OCI-LY7 (cell line): Measurements from ENCODE around the gene GRIA1. TPM values are rescaled to one million over a fixed set of nuclear protein-coding genes. Genes with fewer than 3 reads are reported as not detected.
"Not testable (repeated sequence)": the region's sequence is repeated elsewhere in the genome, so short reads cannot be mapped to it uniquely, and the experiment has no call there.

Experiments
- BruUV-seq: library from RNA; stranded (reverse); fragments of 400-500 nt; replicated peaks from 2 replicates; lab custom pipeline; 2021; lab: Mats Ljungman, UMichigan
- CTCF ChIA-PET: fragments of 300-600 bp; sonication (Branson Sonifier 250); formaldehyde crosslinking; loops from one replicate; lab custom pipeline; 2022; ENCODE audit warnings: antibody characterized with exemption; ENCODE audit not compliant: unreplicated experiment; lab: Charles Lee
- POLR2A ChIA-PET: fragments of 300-600 bp; sonication (Branson Sonifier 250); formaldehyde crosslinking; loops from one replicate; lab custom pipeline; 2022; ENCODE audit warnings: antibody characterized with exemption; lab: Charles Lee
- DNase-seq: peaks from one replicate; pipeline ENCODE4 v3.0.0-alpha.2; 2015; ENCODE audit warnings: low spot score
- H2AFZ ChIP-seq: fragments of 200-600 bp; sonication (generic), shearing (Covaris generic); 2 replicates; pipeline ENCODE4 v1.6.1; 2014; ENCODE audit warnings: mild to moderate bottlenecking, antibody characterized with exemption, low read length, moderate library complexity
- H3K27ac ChIP-seq: fragments of 200-600 bp; sonication (generic); 2 replicates; pipeline ENCODE4 v1.5.1; 2014; ENCODE audit warnings: mixed run types, low read depth, mild to moderate bottlenecking, moderate library complexity, low read length, inconsistent platforms; ENCODE audit not compliant: poor library complexity, severe bottlenecking
- H3K36me3 ChIP-seq: fragments of 200-600 bp; sonication (generic); 2 replicates; pipeline ENCODE4 v1.6.1; 2014; ENCODE audit warnings: mild to moderate bottlenecking, antibody characterized with exemption, low read length, moderate library complexity, mixed read lengths; ENCODE audit not compliant: insufficient read depth
- H3K4me1 ChIP-seq: fragments of 200-600 bp; sonication (generic); 2 replicates; pipeline ENCODE4 v1.5.1; 2014; ENCODE audit warnings: mild to moderate bottlenecking, low read length; ENCODE audit not compliant: insufficient read depth, poor library complexity, severe bottlenecking
- H3K4me2 ChIP-seq: fragments of 200-600 bp; sonication (generic); 2 replicates; pipeline ENCODE4 v1.6.1; 2014; ENCODE audit warnings: mild to moderate bottlenecking, low read length
- H3K4me3 ChIP-seq: fragments of 200-600 bp; sonication (generic); 2 replicates; pipeline ENCODE4 v1.5.1; 2014; ENCODE audit warnings: mild to moderate bottlenecking, low read depth, low read length; ENCODE audit not compliant: poor library complexity, severe bottlenecking
- H3K79me2 ChIP-seq: fragments of 200-600 bp; sonication (generic); 2 replicates; pipeline ENCODE4 v1.6.1; 2016; ENCODE audit warnings: low read depth, mild to moderate bottlenecking, low read length, moderate library complexity, mixed read lengths; ENCODE audit not compliant: insufficient read depth
- H3K9me2 ChIP-seq: fragments of 200-600 bp; sonication (generic); 2 replicates; pipeline ENCODE4 v1.6.1; 2016; ENCODE audit warnings: mild to moderate bottlenecking, low read length, mixed read lengths; ENCODE audit not compliant: insufficient read depth
- H3K9me3 ChIP-seq: fragments of 200-600 bp; sonication (generic); 2 replicates; pipeline ENCODE4 v1.6.1; 2014; ENCODE audit warnings: mild to moderate bottlenecking, mixed run types, low read length, mixed read lengths
- H4K20me1 ChIP-seq: fragments of 200-600 bp; sonication (generic); 2 replicates; pipeline ENCODE4 v1.6.1; 2014; ENCODE audit warnings: mild to moderate bottlenecking, antibody characterized with exemption, low read length, moderate library complexity, mixed read lengths; ENCODE audit not compliant: insufficient read depth
- CTCF ChIP-seq: fragments of 200-600 bp; sonication (generic); conservative IDR thresholded peaks from 2 replicates; pipeline ENCODE4 v1.5.1; 2014; ENCODE audit warnings: mild to moderate bottlenecking, antibody characterized with exemption, low read length, moderate library complexity, mixed read lengths
- EZH2phosphoT487 ChIP-seq: fragments of 200-600 bp; sonication (generic); IDR thresholded peaks from 2 replicates; pipeline ENCODE4 v1.6.1; 2018; ENCODE audit warnings: low read depth, borderline replicate concordance, mild to moderate bottlenecking, mixed run types, antibody characterized with exemption, low read length, moderate library complexity, mixed read lengths
- intact Hi-C: fragments of 100-400 bp; cut with micrococcal nuclease; formaldehyde crosslinking; loops from one replicate; pipeline ENCODE4 v1.10.0; 2022; ENCODE audit not compliant: unreplicated experiment
- total RNA-seq, 2 experiments: library from RNA; depleted of rRNA in 1 of 2; stranded (reverse); fragments of >200 nt in 1 of 2; shearing (Covaris generic) in 1 of 2; gene quantifications; 2 replicates each; pipeline ENCODE4 v1.2.3, GENCODE V29; 2014 to 2022

Gene GRIA1
- total RNA-seq, 2 experiments from 2014 or later = not detected

DNA sequence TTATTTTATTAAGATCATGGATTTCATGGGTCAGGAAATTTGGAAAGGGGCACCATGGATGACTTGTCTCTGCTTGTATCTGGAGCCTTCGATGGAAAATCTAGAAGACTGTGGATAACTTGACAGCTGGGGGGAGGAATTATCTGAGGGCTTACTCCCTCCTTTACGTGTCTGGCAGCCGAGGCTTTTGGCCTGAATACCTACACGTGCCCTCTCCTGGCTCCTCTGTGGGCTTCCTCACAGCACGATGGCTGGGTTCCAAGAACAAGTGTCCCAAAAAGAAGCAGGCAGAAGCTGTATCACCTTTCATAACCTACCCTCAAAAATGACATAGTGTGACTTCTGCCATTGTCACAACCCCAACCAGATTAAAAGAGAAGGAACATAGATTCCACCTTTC lies 228.9 kb downstream of the GRIA1 start:
- DNase-seq = no peak
- no peaks in the 10 kb centered on the region for H4K20me1 ChIP-seq
- ChIA-PET CTCF (no interaction called here), POLR2A (no interaction called here)
- H3K9me3 ChIP-seq = no peaks in the 10 kb centered on the region
- H3K4me1 ChIP-seq = no peaks in the 10 kb centered on the region
- BruUV-seq = no TSS peak
- H3K79me2 ChIP-seq = no peaks in the 10 kb centered on the region
- no peaks in the 10 kb centered on the region for H3K36me3 ChIP-seq
- intact Hi-C loops = no loop called here
- no peaks in the 10 kb centered on the region for H3K9me2 ChIP-seq
- H3K4me3 ChIP-seq = no peak overlapping the region
- no peak overlapping the region for H3K27ac ChIP-seq
- no peak overlapping the region for H3K4me2 ChIP-seq
- TF ChIP-seq CTCF = no peak
- TF ChIP-seq EZH2phosphoT487 = no peak
- H2AFZ ChIP-seq = no peak overlapping the region

- DNase-seq = not testable (repeated sequence)
These were observed 232.6 kb downstream of the GRIA1 start for GRCh38 chr5:153723022-153723610.

DNA sequence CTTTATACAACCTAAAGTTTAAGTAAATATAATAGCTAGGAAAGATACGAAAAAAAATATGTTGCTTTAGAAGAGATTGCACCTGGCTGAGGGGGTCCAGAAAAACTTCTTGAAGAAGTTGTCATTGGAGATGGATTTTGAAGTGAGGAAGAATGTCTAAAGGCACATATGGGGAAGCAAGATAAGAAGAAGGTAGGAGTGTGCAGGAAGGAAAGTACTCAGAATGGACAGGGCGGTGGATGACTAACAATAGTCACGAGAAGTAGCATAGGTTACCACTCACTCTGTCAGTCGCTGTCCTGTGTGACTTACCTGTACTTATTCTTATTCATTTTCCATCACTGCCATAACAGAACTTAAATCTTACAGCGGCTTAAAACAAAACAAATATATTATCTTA lies 251.6 kb downstream of the GRIA1 start:
- intact Hi-C loops = no loop called here

More at GRCh38 chr5:153723022-153723610, 232.6 kb downstream of the GRIA1 start:
- H4K20me1 ChIP-seq, CTCF ChIA-PET, H3K36me3 ChIP-seq, H3K27ac ChIP-seq, H3K4me2 ChIP-seq, BruUV-seq, H3K4me3 ChIP-seq, H3K9me3 ChIP-seq, H3K79me2 ChIP-seq, intact Hi-C loops, H3K9me2 ChIP-seq, H2AFZ ChIP-seq, POLR2A ChIA-PET, H3K4me1 ChIP-seq: not testable (repeated sequence)

More for the DNA sequence above, 251.6 kb downstream of the GRIA1 start:
- no peak overlapping the region for H3K4me2 ChIP-seq
- no peaks in the 10 kb centered on the region for H3K9me2 ChIP-seq
- no peak overlapping the region for H2AFZ ChIP-seq
- CTCF ChIA-PET = no interaction called here
- no peak overlapping the region for H3K4me3 ChIP-seq
- H3K9me3 ChIP-seq = no peaks in the 10 kb centered on the region
- DNase-seq = no peak
- no peaks in the 10 kb centered on the region for H3K79me2 ChIP-seq
- H4K20me1 ChIP-seq = no peaks in the 10 kb centered on the region
- POLR2A ChIA-PET = interaction anchor here (1.7 kb wide), 1 partner anchor 10 kb away, joined by 5 read pairs; no protein-coding TSS in a partner anchor
- no peaks in the 10 kb centered on the region for H3K36me3 ChIP-seq
- TF ChIP-seq EZH2phosphoT487 (no peak), CTCF (no peak)
- H3K4me1 ChIP-seq = no peaks in the 10 kb centered on the region
- no TSS peak for BruUV-seq
- no peak overlapping the region for H3K27ac ChIP-seq
